ENCODE data around the gene TMEM120B.

DNA sequence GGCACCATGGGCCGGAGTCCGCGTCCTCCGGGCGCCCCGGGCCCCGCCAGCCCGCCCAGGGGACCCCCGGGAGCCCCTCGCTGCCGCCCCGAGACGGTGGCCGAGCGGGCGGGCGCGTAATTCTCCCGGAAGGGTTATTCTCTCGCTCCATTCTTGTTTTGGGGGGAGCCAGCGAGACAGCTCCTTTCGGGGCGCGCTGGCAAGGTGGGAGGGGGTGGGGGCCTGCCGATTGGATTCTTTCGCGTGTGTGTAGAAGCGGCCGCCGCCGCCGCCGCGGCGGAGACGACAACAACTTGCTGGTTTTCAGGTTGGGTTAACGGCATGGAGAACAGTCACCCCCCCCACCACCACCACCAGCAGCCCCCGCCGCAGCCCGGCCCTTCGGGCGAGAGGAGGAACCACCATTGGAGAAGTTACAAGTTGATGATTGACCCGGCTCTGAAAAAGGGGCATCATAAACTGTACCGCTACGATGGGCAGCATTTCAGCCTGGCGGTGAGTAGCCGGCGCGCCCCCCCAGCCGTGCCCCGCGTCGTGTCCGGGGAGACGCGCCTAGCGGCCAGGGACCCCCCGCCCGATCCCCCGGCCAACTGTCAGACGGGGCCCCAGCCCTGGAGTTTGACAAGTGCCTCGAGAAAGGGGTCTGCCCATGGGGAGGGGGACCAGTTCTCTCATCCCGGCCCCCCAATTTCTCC, 92.0 kb downstream of the TMEM120B start:
- TF ChIP-seq, protein P1, sequence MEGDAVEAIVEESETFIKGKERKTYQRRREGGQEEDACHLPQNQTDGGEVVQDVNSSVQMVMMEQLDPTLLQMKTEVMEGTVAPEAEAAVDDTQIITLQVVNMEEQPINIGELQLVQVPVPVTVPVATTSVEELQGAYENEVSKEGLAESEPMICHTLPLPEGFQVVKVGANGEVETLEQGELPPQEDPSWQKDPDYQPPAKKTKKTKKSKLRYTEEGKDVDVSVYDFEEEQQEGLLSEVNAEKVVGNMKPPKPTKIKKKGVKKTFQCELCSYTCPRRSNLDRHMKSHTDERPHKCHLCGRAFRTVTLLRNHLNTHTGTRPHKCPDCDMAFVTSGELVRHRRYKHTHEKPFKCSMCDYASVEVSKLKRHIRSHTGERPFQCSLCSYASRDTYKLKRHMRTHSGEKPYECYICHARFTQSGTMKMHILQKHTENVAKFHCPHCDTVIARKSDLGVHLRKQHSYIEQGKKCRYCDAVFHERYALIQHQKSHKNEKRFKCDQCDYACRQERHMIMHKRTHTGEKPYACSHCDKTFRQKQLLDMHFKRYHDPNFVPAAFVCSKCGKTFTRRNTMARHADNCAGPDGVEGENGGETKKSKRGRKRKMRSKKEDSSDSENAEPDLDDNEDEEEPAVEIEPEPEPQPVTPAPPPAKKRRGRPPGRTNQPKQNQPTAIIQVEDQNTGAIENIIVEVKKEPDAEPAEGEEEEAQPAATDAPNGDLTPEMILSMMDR (IDR thresholded peaks at IDR 0.05): peak in 1 of 7 experiments; percentile 7
- peak in 2 of 3 donors; percentile 10 to 35 for TF ChIP-seq POLR2A (IDR thresholded peaks at IDR 0.05)

All from body of pancreas (tissue), 4 donors.